ENCODE measurements around the gene SGIP1.

DNA sequence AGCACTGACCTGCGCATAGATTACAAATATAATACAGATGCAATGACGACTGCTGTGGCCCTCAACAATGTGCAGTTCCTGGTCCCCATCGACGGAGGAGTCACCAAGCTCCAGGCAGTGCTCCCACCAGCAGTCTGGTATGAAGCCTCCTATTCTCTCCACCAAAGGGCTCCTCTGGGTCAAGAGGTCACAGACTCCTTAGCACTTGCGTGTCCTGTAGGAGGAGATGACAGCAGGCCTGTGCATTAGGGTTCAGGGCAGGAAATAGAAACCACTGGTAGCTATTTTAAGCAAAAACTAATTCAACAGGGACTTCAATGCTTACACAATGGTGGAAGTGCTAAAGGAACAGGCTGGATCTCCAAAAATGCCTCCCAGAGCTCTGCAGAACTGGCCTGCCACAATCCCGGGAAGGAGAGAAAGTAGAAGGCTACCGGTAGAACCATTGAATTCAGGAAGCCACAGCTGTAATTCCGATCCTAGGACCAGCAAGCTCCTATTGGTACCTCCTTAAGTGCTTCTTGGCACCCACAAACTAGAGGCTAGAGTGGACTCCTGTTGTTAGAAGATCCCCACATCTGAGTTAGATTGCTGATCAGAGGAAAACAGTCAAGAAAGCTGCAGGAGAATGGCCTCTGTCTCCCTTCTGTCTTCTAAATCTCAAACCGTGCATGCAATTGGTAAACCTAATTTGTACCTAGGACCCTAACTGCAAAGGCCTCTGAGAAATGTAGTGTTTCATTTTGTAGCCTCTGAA, 205.6 kb downstream of the SGIP1 start:
- TF ChIP-seq, protein P1, sequence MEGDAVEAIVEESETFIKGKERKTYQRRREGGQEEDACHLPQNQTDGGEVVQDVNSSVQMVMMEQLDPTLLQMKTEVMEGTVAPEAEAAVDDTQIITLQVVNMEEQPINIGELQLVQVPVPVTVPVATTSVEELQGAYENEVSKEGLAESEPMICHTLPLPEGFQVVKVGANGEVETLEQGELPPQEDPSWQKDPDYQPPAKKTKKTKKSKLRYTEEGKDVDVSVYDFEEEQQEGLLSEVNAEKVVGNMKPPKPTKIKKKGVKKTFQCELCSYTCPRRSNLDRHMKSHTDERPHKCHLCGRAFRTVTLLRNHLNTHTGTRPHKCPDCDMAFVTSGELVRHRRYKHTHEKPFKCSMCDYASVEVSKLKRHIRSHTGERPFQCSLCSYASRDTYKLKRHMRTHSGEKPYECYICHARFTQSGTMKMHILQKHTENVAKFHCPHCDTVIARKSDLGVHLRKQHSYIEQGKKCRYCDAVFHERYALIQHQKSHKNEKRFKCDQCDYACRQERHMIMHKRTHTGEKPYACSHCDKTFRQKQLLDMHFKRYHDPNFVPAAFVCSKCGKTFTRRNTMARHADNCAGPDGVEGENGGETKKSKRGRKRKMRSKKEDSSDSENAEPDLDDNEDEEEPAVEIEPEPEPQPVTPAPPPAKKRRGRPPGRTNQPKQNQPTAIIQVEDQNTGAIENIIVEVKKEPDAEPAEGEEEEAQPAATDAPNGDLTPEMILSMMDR (IDR thresholded peaks at IDR 0.05): no peak
- TF ChIP-seq POLR2A (IDR thresholded peaks at IDR 0.05) (no peak), POLR2AphosphoS5 (IDR thresholded peaks at IDR 0.05) (no peak), EP300 (IDR thresholded peaks at IDR 0.05) (no peak)

Data from sigmoid colon (tissue), 4 donors.